SHP77 treated with DMSO at 0.1 percent for 48 hours (cell line): ENCODE measurements around the gene DOCK3.
"Not testable (repeated sequence)": the region's sequence is repeated elsewhere in the genome, so short reads cannot be mapped to it uniquely, and the experiment has no call there.

Experiments used
- DNase-seq: peaks from one replicate; lab custom pipeline; 2025; lab: John Stamatoyannopoulos, UW

DOCK3 gene

DNA sequence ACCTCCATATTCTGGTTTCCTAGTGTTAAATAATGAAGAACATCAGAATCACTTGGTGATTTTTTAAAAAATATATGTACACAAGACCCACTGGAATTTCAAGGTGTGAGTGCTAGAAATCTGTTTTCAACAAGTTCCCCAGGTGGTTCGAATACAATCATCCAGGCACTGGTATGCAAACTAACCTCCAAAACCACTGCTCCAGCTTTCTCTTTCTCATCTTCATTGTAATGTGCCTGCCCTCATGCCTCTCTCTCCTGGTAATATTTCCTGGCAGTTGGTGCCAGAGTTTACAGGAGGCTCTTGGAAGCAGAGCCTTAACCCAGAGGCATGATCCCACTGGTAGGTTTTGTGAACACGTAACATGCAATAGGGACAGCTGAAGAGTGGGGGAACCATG is 547.2 kb downstream of the DOCK3 start:
- DNase-seq = no peak

DNA sequence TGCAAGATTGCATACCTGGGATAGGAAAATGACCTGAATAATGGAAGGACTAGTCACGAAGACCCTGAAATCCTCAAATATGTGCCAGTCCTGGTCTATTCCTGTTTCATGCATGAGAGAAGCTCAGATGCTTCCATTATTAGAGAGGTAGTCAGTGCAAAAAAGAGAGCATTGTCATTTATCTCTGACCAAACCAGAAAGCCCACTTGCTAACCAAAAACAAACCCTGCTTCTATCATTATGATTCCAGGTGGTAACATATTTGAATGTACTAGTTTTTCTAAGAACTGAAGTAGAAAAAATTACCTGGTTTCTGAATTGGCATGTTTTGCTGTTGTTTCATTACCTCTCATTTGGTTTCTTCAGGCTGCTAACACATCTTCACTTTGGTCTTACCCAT is 549.6 kb downstream of the DOCK3 start:
- no peak for DNase-seq

DNA sequence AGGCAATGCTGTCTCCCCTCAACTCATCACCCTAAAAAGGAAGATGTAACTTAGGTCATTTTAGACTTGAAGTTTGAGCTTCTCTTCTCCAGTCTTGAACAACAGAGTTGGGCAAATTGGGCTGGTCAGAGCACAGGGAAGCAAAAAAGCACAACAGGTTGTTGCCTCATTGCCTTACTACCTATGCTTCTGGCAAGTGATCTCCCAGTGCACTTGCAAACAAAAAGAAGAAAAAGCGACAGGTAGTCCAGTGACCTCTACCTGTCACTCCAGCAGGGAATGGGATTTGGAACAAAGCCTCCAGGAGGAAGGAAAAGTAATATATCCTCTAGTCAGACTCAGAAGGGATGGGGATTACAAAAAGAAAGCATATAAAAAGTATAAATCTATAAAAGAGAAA is 550.1 kb downstream of the DOCK3 start:
- no peak for DNase-seq

DNA sequence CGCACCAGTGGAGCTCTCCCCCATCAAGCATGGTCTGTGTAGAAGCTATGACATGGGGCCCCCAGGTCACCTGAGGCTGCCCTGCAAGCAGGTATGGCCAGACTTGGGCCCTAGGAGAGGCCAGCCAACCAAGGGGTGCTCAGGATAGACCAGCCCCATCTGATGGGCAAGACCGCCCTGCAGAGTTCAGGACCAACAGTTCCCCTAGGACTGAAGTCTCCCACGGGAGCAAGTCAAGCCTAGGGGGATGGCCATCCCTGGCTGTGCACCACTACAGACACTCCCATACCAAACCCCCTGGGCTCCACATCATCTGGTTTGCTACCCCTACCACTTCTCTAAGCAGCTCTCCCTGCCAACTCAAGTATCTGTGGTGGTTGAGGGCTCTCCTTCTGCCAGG is 568.2 kb downstream of the DOCK3 start:
- no peak for DNase-seq

DNA sequence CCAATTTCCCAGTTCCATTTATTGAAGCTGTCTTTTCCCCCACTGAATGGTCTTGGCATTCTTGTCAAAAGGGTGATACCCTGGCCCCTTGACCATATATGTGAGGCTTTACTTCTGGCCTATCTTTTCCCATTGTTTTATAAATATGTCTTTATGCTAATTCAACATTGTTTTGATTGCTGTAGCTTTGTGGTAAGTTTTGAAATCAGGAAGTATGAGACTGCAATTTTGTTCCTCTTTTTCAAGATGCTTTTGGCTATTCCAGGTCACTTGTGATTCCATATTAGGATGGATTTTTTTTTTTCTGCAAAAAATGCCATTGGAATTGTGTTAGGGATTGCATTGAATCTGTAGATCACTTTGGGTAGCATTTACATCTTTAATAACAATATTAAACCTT is 569.2 kb downstream of the DOCK3 start:
- DNase-seq = no peak

DNA sequence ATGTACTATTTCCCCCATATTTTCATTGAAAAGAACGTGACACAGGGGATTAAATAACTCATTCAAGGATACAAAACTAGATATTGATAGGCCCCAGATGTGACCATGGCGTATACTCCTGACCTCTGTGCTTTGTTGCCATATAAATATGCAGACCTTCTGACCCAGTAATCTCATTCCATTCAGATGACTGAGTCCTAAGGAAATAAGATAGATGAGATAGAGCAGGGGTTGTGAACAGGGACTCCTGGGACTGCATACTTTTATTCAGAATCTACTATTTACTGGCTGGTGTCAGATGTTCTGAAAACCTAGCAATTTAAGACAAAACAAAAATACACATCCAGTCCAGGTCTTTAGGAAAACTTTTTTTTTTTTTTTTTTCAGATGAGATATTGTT is 571.1 kb downstream of the DOCK3 start:
- DNase-seq = no peak

DNA sequence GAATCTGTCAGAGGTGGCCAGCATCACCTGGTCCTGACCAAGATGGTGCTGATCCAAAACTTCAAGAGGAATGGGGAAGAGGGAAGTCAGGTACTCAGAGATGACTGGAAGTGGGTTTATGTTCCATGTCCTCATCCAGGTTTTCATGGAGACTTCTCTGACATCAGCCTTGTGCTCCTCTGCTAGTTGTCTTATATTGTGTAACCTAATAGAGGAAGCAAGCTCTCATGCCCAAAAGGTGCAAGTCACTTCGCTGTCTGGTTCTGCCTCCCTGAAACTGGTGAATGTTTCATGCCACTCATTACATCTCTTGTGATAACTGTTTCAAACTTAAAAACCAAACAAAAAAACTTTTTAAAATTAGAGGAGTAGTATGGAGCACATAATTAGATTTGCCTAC is 583.1 kb downstream of the DOCK3 start:
- DNase-seq = no peak

DNA sequence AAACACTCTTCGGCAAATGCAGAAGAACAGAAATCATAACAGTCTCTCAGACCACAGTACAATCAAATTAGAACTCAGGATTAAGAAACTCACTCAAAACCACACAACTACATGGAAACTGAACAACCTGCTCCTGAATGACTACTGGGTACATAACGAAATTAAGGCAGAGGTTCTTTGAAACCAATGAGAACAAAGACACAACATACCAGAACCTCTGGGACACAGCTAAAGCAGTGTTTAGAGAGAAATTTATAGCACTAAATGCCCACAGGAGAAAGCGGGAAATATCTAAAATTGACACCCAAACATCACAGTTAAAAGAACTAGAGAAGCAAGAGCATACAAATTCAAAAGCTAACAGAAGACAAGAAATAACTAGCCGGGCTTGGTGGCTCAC is 589.4 kb downstream of the DOCK3 start:
- not testable (repeated sequence) for DNase-seq

DNA sequence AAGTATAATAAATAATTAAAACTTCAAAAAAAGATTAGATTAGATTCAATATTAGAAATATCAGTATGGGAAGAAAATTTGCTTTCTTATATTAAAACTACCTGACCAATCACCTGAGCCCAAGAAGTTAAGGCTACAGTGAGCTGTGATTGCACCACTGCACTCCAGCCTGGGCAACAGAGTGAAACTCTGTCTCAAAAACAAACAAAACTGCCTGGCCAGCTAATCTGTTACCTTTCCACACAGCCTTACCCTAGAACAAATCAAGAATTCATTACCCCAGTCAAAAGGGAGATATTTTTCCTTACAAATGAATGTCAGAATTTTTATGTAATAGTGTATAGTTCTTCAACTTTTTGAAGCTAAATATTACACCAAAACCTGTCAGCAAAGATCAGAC is 593.4 kb downstream of the DOCK3 start:
- DNase-seq = no peak

DNA sequence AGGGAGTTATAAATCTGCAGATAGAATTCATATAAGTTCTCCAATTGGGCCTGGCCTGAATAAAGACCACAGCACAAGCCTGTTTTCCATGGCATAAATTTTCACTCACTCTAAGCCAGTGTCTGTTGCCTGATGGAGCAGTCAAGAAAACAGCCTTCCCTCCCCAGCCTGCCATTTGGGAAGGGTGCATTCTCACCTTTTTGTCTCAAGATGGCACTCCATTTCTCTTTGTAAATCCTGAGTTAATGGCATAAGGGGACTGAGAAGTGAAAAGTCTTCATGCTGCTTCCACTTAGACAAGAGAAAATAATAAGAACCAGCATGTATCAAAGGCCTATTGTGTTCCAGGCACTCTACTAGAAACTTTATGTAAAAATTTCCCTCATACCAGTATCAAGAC is 594.7 kb downstream of the DOCK3 start:
- no peak for DNase-seq

DNA sequence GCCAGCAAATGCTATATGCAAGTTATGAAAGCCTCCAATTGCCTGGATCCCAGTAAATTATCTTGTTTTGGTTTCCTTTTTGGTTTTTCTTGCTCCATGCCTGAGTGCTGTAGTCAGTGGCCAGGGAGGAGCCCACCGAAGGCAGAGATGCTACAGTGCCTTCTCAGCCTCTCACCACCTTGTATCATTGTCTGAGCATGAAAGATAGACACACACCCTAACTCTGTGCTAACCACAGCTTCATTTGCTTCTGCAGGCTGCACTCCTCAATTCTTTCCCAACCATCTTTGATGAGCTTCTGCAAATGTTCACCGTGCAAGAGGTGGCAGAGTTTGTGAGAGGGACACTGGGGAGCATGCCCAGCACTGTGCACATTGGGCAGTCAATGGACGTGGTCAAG is 595.8 kb downstream of the DOCK3 start:
- no peak for DNase-seq

DNA sequence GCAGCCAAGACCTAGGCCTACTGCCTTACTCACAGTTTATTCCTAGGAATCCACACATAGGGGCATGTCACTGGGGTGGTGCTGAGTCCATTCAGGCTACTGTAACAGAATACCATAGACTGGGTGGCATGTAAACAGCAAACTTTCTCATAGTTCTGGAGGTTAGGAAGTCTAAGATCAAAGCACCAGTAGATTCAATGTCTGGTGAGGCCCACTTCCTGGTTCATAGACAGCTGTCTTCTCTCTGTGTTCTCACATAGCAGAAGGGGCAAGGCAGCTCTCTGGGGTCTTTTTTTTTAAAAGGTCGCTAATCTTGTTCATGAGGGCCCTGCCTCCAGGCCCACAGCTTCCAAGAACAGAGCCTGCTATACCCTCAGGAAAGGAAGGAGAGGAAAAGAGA is 596.4 kb downstream of the DOCK3 start:
- DNase-seq = no peak

DNA sequence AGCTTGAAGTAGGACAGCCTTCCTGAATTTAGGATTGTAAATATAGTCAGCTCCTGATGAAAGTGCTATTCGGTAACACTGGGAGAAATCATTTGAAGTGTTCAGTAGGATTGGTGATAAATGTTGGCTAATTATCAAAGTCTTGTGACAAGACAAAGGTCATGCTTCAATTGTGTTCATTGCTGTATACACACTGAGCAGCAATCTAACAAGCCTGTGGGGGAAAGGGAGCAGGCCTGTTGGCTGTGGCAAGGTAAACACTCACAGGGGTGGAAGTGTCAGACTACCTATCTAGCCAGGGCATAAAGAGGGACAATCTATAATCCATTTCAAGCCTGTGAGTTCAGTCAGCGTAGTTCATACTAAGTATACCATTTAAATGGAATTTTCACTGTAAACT is 599.3 kb downstream of the DOCK3 start:
- DNase-seq = no peak

DNA sequence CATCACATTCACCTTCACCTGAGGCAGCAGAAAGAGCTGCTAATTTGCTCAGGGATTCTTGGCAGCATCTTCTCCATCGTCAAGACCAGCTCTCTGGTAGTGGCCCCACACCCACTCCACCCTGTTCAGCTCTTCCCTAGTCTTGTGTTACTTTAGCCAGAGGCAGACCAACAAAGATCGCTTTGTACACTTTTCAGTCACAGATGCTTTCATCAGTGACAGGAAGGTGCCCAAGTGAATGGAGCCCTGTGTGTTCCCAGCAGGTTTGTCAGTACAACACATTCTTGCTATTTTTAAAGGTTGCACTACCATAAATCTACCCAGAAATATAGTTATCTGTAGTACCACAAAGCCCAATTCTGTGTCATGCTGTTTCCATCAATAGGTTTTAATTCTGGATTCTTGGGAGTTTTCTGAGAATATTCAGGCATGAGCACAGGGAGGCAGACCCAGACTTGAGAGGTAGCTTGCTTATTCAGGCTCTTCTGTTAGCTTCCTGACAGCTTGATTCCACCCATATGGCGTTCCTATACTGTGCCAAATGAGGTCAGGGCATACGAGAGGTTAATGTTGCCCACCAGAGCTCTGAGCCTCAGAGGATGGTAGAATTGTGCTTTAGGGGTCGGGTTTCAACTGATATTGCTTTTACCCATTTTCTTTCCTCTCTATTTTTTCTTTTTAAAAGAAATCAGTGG is 600.5 kb downstream of the DOCK3 start:
- no peak for DNase-seq

DNA sequence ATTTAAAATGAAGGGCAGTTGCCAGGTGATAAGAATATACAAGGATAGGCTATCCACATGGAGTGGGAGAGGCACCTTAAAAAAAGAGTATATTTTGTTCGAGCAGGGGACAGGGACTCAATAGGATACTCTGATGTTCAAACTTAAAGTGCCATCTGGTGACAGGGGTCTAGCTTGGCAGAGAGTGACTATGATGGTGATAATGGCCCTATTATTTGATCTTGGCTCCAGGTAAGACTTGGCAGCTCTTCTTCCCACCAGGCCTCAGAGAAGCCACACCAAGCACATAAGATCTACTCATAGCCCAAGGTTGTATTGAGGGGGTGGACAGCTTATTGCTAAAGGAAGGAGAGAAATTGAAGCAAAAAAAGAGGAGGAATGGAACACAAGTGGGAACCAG is 601.3 kb downstream of the DOCK3 start:
- DNase-seq = no peak

DNA sequence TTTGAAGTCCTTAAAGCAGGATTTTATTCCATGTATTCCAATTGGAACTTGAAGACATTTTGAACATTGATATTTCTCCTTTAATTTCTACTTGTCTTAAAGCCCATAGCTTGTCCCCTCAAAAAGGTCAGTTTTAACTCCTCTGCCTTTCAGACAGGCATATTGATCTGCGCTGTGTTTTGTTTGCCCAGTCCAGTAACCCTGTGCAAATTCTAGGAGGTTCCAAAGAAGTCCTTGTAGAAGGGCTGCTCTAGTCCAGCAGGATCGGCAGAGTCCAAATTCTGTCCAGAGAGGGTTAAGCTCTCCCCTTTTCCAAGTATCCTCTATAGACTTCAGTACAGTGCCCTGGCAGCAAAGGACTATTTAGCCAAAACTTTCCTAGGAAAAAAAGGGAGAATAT is 604.7 kb downstream of the DOCK3 start:
- no peak for DNase-seq

DNA sequence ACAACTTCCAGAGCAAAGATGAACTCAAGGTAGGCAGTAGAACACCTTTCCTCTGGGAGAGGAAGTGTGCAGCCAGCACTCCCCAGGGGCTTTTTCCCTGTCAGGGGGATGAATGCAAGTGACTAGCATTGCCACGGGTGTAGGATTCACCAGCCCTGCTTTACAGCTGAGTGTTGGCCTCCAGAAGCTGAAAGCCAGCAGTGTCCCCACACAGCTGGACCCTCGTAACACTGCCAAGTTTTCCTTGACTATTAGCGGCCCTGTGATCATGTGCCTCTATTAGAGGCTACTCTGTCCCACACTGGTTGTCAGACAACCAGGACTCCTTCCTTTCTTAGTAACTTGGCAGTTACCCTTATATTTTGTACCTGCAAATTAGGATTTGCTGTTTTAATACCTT is 605.4 kb downstream of the DOCK3 start:
- DNase-seq = no peak

DNA sequence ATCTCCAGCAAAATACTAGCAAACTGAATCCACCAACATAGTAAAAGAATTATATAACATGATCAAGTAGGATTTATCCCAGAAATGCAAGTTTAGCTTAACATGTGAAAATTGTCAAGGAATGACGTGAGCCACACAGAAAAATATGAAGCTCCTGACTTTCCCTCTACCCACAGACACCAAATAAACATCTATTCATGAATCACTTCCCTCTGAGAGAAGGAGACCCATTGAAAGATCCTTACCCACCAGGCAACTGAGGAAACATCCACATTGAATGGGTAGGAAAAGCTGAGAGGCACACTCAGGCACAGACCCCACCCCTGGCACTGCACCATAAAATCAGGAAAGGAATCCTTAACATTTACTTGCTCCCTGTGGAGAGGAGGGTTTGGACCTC is 608.2 kb downstream of the DOCK3 start:
- DNase-seq = no peak

DNA sequence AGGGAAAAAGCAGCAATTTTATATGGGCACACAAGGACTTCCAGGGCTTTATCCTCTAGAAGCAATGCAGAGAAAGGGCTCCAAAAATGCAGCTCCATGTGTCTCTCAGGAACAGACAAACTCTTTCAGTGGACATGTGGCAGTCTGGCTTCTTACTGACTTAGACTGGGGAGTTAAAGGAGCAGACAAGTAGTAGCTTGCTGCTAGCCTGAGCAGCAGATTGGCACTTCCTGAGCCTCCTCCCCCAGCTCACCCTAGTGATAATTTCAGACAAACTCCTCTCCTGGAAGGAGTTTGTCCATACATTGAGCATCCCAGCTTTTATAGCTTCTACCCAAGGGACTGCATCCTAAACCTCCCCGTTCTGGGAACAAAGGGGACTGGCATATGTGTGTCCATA is 608.7 kb downstream of the DOCK3 start:
- DNase-seq = no peak

DNA sequence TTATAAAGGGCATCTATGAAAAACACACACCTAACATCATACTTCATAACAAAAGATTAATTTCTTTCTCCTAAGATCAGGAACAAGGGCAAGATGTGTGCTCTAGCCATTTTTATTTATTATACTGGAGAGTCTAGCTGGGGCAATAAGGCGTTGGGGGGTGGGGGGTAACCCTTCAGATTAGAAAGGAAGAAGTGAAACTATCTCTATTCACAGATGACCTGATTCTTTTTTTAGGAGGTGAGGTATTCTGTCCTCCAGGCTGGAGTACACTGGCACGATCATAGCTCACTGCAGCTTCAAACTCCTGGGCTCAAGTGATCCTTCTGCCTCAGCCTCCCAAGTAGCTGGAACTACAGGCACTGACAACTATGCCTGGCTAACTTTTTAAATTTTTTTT is 620.9 kb downstream of the DOCK3 start:
- no peak for DNase-seq

DNA sequence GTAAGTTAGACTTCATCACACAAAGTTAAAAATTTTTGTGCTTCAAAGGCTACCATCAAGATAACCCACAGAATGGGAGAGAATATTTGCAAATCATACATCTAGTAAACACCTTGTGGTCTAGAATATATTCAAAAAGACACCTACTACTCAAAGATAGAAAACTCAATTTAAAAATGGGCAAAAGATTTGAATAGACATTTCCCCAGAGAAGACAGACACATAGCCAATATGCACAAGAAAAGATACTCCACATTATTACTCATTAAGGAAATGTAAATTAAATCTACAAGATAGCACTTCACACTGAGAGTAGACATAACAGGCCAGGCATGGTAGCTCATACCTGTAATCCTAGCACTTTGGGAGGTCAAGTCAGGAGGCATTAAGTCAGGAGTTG is 622.6 kb downstream of the DOCK3 start:
- DNase-seq = no peak

DNA sequence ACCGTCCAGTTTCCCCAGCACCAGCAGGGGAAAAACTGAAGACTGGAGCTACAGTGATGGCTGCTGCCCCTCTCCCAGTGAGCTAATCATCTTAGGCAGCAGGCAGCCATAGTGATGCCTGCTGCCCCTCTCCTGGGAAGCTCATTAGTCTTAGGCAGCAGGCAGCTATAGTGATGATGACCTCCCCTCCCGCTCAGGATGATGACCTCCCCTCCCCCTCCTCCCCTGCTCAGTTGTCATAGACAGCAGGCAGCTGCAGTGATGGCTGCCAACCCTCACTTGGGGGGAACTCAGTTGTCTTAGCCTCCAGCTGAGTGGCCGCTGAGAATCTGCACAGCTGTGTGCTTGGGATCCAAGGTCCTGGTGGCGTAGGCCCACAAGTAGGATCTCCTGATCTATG is 629.5 kb downstream of the DOCK3 start:
- DNase-seq = no peak

DNA sequence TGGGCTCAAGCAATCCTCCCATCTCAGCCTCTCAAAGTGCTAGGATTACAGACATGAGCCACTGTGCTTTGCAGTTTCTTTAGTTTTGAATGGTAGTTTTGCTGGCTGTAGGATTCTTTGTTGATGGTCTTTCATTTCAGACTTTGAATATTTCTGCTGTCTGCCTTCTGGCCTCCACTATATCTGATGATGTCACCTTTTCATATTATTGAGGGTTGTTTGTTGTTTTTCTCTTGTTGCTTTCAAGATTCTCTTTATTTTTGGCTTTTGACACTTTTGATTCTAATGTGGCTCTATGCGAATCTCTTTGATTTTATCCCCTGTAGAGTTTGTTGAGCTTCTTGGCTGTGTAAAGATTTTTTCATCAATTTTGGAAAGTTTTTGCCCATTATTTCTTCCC is 631.4 kb downstream of the DOCK3 start:
- no peak for DNase-seq

DNA sequence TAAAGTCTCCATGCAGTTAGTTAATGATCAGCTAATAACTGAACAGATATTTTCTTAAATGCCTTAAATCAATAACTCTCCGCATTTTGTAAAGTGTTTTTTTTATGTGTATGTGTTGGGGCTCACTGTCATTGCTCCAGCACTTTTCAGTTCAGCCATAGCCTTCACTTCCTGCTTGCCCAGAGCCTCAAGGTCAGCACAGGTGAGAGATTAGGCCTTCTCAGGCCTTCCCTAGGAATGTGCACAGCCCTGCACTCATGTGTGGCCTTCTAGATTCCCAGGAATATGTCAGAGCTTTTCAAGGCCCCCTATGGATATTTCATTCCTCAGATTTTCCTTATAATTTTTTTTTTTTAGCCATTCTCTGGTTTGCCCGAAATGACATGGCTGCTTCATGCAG is 632.7 kb downstream of the DOCK3 start:
- DNase-seq = no peak
